ENCODE results near the gene SUN2.
A peak's percentile ranks its signal among the peaks of the same experiment; 100 is the strongest.

The SUN2 gene

GRCh38 chr22:38733724-38734381 lies 21.9 kb downstream of the SUN2 start:
- H3K36me3 ChIP-seq (replicated peaks; ENCODE audit: low read depth, low read length) = peaks cover 85% of the 10 kb centered on the region

GRCh38 chr22:38733329-38733723 lies 22.5 kb downstream of the SUN2 start:
- H3K36me3 ChIP-seq (replicated peaks; ENCODE audit: low read depth, low read length) = peaks cover 86% of the 10 kb centered on the region
- H4K20me1 ChIP-seq (ENCODE audit: insufficient read depth, low read length) = peaks cover 10% of the 10 kb centered on the region; the same call in 1 of the 2 replicates
- TF ChIP-seq EZH2phosphoT487 (IDR thresholded peaks at IDR 0.05; ENCODE audit: low read depth) (no peak), CTCF (IDR thresholded peaks at IDR 0.05; ENCODE audit: low read depth, low read length) (peak; percentile 73)
- H3K79me2 ChIP-seq (ENCODE audit: low read length) = no peaks in the 10 kb centered on the region
- no peaks in the 10 kb centered on the region for H3K4me1 ChIP-seq (ENCODE audit: low read length)
- no peak overlapping the region for H3K27ac ChIP-seq (ENCODE audit: low read length)
- H3K27me3 ChIP-seq (ENCODE audit: low read depth, low read length) = no peaks in the 10 kb centered on the region
- no peak overlapping the region for H3K9ac ChIP-seq (ENCODE audit: low read length)
- no peak overlapping the region for H3K4me3 ChIP-seq (ENCODE audit: low read length)
- H3K9me3 ChIP-seq (ENCODE audit: insufficient read depth, low read length) = no peaks in the 10 kb centered on the region
- H3K4me2 ChIP-seq (ENCODE audit: low read length) = no peak overlapping the region
- H2AFZ ChIP-seq (ENCODE audit: low read depth, low read length) = no peak overlapping the region

More at GRCh38 chr22:38733724-38734381, 21.9 kb downstream of the SUN2 start:
- Histone ChIP-seq H3K9me3 (ENCODE audit: insufficient read depth, low read length) (no peaks in the 10 kb centered on the region), H3K4me1 (ENCODE audit: low read length) (no peaks in the 10 kb centered on the region), H3K79me2 (ENCODE audit: low read length) (no peaks in the 10 kb centered on the region), H3K9ac (ENCODE audit: low read length) (no peak overlapping the region), H2AFZ (ENCODE audit: low read depth, low read length) (no peak overlapping the region), H4K20me1 (ENCODE audit: insufficient read depth, low read length) (peaks cover 10% of the 10 kb centered on the region; the same call in 1 of the 2 replicates), H3K27me3 (ENCODE audit: low read depth, low read length) (no peaks in the 10 kb centered on the region), H3K27ac (ENCODE audit: low read length) (no peak overlapping the region), H3K4me3 (ENCODE audit: low read length) (no peak overlapping the region), H3K4me2 (ENCODE audit: low read length) (no peak overlapping the region)
- TF ChIP-seq EZH2phosphoT487 (IDR thresholded peaks at IDR 0.05; ENCODE audit: low read depth) = no peak
- TF ChIP-seq CTCF (IDR thresholded peaks at IDR 0.05; ENCODE audit: low read depth, low read length) = no peak

- Histone ChIP-seq H4K20me1 (ENCODE audit: insufficient read depth, low read length) (peaks cover 10% of the 10 kb centered on the region; the same call in 1 of the 2 replicates), H3K4me3 (ENCODE audit: low read length) (no peak overlapping the region), H3K9me3 (ENCODE audit: insufficient read depth, low read length) (no peaks in the 10 kb centered on the region), H3K4me2 (ENCODE audit: low read length) (no peak overlapping the region), H3K27ac (ENCODE audit: low read length) (no peak overlapping the region), H3K4me1 (ENCODE audit: low read length) (no peaks in the 10 kb centered on the region), H2AFZ (ENCODE audit: low read depth, low read length) (no peak overlapping the region), H3K9ac (ENCODE audit: low read length) (no peak overlapping the region), H3K27me3 (ENCODE audit: low read depth, low read length) (no peaks in the 10 kb centered on the region), H3K36me3 (replicated peaks; ENCODE audit: low read depth, low read length) (peaks cover 85% of the 10 kb centered on the region), H3K79me2 (ENCODE audit: low read length) (no peaks in the 10 kb centered on the region)
- TF ChIP-seq EZH2phosphoT487 (IDR thresholded peaks at IDR 0.05; ENCODE audit: low read depth) = no peak
- TF ChIP-seq CTCF (IDR thresholded peaks at IDR 0.05; ENCODE audit: low read depth, low read length) = no peak
These were observed 23.5 kb downstream of the SUN2 start for GRCh38 chr22:38732251-38732815.

- Histone ChIP-seq H3K9me3 (ENCODE audit: insufficient read depth, low read length) (no peaks in the 10 kb centered on the region), H3K36me3 (replicated peaks; ENCODE audit: low read depth, low read length) (peaks cover 86% of the 10 kb centered on the region), H4K20me1 (ENCODE audit: insufficient read depth, low read length) (peaks cover 10% of the 10 kb centered on the region; the same call in 1 of the 2 replicates), H2AFZ (ENCODE audit: low read depth, low read length) (no peak overlapping the region), H3K9ac (ENCODE audit: low read length) (no peak overlapping the region), H3K4me3 (ENCODE audit: low read length) (no peak overlapping the region), H3K4me1 (ENCODE audit: low read length) (no peaks in the 10 kb centered on the region), H3K4me2 (ENCODE audit: low read length) (no peak overlapping the region), H3K27ac (ENCODE audit: low read length) (no peak overlapping the region), H3K79me2 (ENCODE audit: low read length) (no peaks in the 10 kb centered on the region), H3K27me3 (ENCODE audit: low read depth, low read length) (no peaks in the 10 kb centered on the region)
- no peak for TF ChIP-seq EZH2phosphoT487 (IDR thresholded peaks at IDR 0.05; ENCODE audit: low read depth)
- TF ChIP-seq CTCF (IDR thresholded peaks at IDR 0.05; ENCODE audit: low read depth, low read length) = no peak
These were observed 24.1 kb downstream of the SUN2 start for GRCh38 chr22:38731703-38732161.
